ENCODE measurements around the gene SRBD1.
A peak's percentile ranks its signal among the peaks of the same experiment; 100 is the strongest.

The SRBD1 gene, protein sequence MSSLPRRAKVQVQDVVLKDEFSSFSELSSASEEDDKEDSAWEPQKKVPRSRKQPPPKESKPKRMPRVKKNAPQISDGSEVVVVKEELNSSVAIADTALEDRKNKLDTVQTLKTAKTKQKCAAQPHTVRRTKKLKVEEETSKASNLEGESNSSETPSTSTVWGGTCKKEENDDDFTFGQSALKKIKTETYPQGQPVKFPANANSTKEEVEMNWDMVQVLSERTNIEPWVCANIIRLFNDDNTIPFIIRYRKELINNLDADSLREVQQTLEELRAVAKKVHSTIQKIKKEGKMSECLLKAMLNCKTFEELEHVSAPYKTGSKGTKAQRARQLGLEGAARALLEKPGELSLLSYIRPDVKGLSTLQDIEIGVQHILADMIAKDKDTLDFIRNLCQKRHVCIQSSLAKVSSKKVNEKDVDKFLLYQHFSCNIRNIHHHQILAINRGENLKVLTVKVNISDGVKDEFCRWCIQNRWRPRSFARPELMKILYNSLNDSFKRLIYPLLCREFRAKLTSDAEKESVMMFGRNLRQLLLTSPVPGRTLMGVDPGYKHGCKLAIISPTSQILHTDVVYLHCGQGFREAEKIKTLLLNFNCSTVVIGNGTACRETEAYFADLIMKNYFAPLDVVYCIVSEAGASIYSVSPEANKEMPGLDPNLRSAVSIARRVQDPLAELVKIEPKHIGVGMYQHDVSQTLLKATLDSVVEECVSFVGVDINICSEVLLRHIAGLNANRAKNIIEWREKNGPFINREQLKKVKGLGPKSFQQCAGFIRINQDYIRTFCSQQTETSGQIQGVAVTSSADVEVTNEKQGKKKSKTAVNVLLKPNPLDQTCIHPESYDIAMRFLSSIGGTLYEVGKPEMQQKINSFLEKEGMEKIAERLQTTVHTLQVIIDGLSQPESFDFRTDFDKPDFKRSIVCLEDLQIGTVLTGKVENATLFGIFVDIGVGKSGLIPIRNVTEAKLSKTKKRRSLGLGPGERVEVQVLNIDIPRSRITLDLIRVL

GRCh38 chr2:45611020-45611859, at the start of gene SRBD1:
SRBD1 (minus strand) TSS chr2:45611267; CDS start chr2:45605441, 5,826 bp downstream.
- peak; percentile 69 for DNase-seq

- DNase-seq: no peak
Observed at GRCh38 chr2:45654250-45654649, 43.2 kb upstream of the SRBD1 start.

DNA sequence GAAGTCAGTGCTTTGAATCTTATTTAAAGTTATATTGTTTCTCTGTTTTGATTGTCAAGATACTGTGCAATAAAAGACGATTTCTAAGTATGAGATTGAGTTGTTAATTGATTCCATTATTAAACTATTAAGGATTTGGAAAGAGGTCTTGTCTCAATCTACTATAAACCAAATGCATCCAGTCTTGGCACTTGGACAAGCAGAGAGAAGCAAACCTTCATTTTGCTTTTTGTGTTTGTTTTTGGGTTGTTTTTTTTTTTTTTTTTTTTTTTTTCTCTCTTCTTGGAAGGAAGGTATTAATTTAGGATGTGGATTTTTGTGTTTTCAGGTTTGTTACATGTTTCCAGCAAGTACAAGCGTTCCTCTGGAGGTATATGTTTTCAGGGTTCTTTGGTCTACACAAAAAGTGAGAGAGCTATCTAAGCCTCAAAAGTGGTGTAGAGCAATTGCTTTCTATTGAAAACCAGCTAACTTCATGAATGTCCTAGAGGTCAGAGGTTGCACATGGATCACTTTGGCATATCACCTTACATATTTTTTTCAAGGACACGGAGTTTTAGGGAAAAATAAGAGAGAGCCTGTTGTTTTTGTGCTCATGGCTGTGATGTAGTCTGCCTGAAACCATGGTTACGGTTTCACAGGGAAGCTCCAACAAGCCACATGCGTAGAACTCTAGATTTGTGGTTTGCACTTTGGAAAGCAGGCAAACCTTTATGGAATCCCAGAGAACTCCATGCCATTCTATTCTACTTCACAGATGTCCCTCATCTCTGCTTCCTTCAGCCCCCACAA, 42.3 kb upstream of the SRBD1 start:
- DNase-seq: no peak

DNA sequence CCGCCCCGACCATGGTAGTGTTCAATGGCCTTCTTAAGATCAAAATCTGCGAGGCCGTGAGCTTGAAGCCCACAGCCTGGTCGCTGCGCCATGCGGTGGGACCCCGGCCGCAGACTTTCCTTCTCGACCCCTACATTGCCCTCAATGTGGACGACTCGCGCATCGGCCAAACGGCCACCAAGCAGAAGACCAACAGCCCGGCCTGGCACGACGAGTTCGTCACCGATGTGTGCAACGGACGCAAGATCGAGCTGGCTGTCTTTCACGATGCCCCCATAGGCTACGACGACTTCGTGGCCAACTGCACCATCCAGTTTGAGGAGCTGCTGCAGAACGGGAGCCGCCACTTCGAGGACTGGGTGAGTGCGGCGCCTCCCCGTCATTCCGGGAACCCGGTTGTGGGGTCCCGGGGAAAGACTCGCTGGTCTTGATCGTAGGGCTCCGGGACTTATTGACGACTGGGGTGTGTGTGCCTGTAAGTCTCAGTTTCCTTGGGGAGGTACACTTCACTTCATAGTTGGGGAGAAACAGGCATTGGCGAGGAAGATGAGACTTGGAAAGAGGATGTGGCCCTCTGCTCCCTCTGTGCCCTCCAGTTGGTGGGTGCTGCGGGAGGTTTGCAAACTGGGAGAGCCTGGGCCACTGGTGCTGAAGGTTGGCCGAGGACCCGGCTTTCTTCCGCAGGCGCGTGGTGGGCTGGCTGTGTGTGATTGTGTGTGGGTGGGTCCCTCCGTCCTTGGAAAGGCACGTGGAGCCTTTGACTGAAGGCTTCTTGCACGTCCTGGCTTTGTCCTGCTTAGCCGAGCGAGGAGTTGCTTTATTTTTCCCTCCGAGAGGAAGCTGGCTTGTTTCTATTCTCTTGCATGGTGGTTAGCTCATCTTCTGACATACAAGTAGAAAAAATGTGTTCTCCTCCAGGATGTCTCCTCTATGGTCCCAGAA, 41.3 kb upstream of the SRBD1 start:
- DNase-seq: no peak

GRCh38 chr2:45651415-45652089, 40.5 kb upstream of the SRBD1 start, which contains the start of gene PRKCE:
PRKCE (plus strand) TSS chr2:45651675.
- DNase-seq: no peak

- peak; percentile 71 for DNase-seq
Observed at GRCh38 chr2:45650851-45651414, 39.9 kb upstream of the SRBD1 start.

DNA sequence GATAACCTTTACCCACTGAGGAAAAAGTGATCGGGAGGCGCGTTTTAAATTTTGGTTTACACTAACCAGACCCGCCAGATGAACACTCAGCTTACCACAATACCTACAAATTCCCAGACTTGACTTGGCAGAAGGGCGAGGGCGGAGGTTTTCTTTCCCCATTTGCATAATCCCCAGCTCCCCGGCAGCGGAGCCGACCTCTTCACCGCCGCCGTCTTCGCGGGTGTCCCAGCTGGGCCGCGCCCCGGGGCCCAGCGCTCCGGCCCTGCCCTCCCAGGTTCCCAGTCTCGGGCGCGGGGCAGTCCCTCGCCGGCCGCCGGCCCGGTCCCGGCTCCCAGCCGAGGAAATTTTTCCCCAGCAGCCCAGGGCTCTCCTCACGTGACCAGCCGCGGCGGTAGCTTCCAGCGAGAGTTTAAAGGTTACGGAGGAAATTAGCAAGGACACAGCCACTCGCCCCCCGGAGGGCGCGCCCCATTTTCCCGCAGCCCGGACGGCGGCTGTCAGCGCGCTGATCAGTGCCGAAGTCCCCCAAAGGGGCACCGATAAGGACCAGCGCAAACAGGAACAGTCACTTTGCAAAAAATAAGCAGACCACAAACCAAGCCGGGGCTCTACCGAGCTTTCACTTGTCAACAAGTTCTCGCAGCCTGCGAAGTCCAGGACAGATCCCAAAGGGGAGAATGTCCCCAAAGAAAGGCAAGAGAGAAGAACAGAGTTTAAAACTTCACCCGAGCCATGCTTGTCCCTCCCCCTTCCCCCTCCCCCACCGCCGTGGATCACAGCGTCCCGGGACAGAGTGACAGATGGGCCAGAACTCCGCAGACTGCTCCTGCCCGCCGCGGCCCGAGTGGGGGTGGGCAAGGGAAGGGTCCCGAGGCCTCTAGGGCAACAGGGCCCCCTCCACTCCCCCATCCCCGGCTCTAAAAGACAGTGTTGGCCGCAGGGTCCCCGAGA, 39.1 kb upstream of the SRBD1 start:
- no peak for DNase-seq

DNA sequence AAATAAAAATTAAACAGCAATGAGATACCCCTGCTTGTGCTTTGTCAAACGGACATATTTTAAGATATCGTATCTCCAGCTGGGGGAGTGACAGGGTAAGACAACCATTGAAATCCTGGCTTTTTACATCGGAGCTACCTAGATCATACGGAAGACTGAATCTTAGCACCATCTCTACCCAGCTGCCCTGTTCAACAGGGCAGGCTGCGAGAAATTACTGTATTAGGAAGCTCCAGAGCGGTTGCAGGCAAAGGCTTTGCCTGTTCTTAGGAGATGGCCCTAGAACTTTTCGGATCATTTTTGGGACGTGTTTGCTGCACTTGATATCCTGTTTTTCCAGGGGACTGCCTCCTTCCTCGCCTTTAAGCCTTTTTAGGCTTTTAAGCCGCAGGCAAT, 38.4 kb upstream of the SRBD1 start:
- DNase-seq: no peak

DNA sequence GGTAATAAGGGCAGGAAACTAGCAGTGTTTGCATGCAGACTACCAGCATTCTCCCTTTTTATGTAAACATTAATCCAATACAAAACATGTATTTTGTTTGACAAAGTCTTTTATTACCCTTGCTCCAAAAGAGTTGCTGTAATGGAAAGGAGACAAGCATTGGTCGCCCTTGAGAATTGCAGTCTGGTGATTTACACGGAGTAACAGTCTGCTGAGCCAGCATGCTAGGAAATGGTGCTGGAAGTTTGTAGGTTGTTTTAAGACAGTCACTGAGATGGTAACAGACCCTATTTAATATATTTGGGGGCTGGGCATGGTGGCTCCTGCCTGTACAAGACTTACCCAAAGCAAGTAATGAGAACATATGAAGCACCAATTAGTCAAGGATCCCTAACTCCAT, 37.6 kb upstream of the SRBD1 start:
- no peak for DNase-seq

GRCh38 chr2:45647986-45648520, 37.0 kb upstream of the SRBD1 start:
- no peak for DNase-seq

DNA sequence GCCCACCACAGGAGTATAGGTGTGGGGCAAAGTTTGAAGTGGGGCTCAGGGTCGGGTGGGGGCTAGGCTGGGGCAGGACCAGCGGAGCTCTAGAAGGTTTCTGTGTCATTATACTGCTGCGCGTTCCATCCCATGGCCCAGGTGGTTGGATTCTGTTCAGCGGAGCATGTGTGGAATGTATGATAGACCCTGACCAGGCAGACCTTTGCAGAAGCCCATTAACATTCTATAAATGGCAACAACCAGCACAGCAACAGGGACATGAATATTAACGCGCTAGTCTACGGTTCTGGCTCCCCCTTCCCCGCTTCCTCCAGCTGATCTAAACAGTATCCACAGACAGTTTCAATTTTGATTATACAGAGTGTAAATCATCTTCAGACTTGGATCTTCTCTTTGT, 36.3 kb upstream of the SRBD1 start:
- no peak for DNase-seq

DNA sequence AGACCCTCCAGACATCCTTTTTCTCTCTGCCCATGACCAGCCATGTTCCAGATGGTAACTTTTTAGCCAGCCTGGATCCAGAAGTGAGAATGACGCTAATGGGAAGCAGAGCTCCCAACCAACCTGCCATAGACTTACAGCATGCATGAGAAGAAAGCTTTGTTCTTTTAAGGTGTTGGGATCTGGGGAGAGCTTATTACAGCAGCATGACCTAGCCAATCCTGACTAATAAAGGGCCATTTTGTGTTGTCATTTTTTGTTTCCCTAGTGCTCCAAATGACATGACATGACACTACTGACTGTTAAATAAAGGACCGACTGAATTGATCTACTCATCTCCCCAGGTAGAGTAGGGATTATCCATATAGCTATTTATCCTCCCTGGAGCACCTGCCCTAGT, 35.2 kb upstream of the SRBD1 start:
- no peak for DNase-seq

GRCh38 chr2:45643543-45644542, 32.8 kb upstream of the SRBD1 start:
- peak; percentile 68 for DNase-seq

- DNase-seq: no peak
Observed at GRCh38 chr2:45643095-45643494, 32.0 kb upstream of the SRBD1 start.

- DNase-seq: no peak
Observed at GRCh38 chr2:45640576-45640975, 29.5 kb upstream of the SRBD1 start.

GRCh38 chr2:45637440-45637839, 26.4 kb upstream of the SRBD1 start:
- no peak for DNase-seq

GRCh38 chr2:45636008-45636407, 24.9 kb upstream of the SRBD1 start:
- no peak for DNase-seq

Data from KG1 (cell line).